HL-60 (cell line): Measurements from ENCODE around the gene IGF2R.
A peak's percentile ranks its signal among the peaks of the same experiment; 100 is the strongest.
"Not testable (repeated sequence)": the region's sequence is repeated elsewhere in the genome, so short reads cannot be mapped to it uniquely, and the experiment has no call there.

Source experiments
- DNase-seq, 2 experiments: peaks; one replicate each; pipeline ENCODE4 v3.0.0-alpha.2; 2010 to 2020; ENCODE audit warnings: low read depth in 1 of 2, low spot score in 1 of 2
- H3K27ac ChIP-seq: fragments of 250-450 bp; sonication (Bioruptor Pico); replicated peaks from 2 replicates; pipeline ENCODE4 v1.5.1; 2020; ENCODE audit warnings: mild to moderate bottlenecking, moderate library complexity
- H3K27me3 ChIP-seq: fragments of 250-450 bp; sonication (Bioruptor Pico); 2 replicates; pipeline ENCODE4 v1.5.1; 2021; ENCODE audit warnings: mild to moderate bottlenecking, moderate library complexity; ENCODE audit not compliant: insufficient read depth, poor library complexity, severe bottlenecking
- H3K4me3 ChIP-seq: replicated peaks from 2 replicates; pipeline ENCODE4 v1.5.1; 2011; ENCODE audit warnings: mild to moderate bottlenecking, control low read depth, low read length; ENCODE audit not compliant: insufficient read depth
- GABPA ChIP-seq: IDR thresholded peaks from 2 replicates; pipeline ENCODE4 v1.6.1; 2012; ENCODE audit warnings: low read depth
- POLR2AphosphoS5 ChIP-seq: IDR thresholded peaks from 2 replicates; pipeline ENCODE4 v1.6.1; 2012; ENCODE audit warnings: low read depth
- REST ChIP-seq: IDR thresholded peaks from 2 replicates; pipeline ENCODE4 v1.6.1; 2012; ENCODE audit warnings: low read depth; ENCODE audit not compliant: insufficient replicate concordance
- SPI1 ChIP-seq: IDR thresholded peaks from 2 replicates; pipeline ENCODE4 v1.6.1; 2012; ENCODE audit warnings: low read depth, mild to moderate bottlenecking, borderline replicate concordance
- TF ChIP-seq, protein P1 (sequence below): IDR thresholded peaks from one replicate; pipeline ENCODE4 v1.5.1; 2011; ENCODE audit warnings: low read length, control low read depth, inconsistent platforms; ENCODE audit not compliant: insufficient read depth

The IGF2R gene

DNA sequence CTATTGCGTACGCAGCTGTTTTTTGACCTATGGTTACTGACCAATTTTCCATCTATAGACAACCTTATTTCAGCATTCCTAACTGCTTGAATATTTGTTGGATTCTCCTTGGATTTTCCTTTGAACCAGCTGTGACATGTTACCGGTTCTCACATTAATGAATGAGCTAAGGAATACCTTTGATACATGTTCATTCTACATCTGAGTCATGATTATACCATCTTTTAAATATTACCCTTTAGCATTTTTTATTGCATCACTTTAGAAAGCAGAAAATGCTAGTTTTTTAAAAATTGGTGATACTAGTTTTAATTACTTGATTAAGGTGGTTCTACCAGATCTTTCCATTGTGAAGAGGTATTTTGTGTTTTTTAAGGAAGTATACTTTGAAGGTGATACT lies 1.9 kb upstream of the IGF2R start:
- DNase-seq, result no peak
- TF ChIP-seq SPI1, result no peak
- no peak for TF ChIP-seq REST
- TF ChIP-seq POLR2AphosphoS5, result no peak
- no peak for TF ChIP-seq GABPA
- TF ChIP-seq, protein P1, sequence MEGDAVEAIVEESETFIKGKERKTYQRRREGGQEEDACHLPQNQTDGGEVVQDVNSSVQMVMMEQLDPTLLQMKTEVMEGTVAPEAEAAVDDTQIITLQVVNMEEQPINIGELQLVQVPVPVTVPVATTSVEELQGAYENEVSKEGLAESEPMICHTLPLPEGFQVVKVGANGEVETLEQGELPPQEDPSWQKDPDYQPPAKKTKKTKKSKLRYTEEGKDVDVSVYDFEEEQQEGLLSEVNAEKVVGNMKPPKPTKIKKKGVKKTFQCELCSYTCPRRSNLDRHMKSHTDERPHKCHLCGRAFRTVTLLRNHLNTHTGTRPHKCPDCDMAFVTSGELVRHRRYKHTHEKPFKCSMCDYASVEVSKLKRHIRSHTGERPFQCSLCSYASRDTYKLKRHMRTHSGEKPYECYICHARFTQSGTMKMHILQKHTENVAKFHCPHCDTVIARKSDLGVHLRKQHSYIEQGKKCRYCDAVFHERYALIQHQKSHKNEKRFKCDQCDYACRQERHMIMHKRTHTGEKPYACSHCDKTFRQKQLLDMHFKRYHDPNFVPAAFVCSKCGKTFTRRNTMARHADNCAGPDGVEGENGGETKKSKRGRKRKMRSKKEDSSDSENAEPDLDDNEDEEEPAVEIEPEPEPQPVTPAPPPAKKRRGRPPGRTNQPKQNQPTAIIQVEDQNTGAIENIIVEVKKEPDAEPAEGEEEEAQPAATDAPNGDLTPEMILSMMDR, result no peak
- H3K27ac ChIP-seq, result no peak overlapping the region
- H3K4me3 ChIP-seq, result no peak overlapping the region
- no peaks in the 10 kb centered on the region for H3K27me3 ChIP-seq

DNA sequence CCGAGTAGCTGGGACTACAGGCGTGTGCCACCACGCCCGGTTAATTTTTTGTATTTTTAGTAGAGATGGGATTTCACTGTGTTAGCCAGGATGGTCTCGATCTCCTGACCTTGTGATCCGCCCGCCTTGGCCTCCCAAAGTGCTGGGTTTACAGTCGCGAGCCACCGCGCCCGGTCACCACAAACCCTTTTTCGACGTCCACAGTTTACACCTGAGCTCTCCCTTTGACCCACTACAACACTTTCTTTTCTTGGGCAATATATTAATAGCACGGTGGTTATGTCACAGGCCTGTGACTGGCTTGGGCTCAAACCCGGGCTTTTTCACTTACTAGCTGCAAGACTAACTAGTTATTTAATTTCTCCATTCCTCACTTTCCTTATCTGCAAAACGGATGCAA lies 1.3 kb upstream of the IGF2R start:
- not testable (repeated sequence) for H3K27me3 ChIP-seq, DNase-seq, H3K27ac ChIP-seq, H3K4me3 ChIP-seq

DNA sequence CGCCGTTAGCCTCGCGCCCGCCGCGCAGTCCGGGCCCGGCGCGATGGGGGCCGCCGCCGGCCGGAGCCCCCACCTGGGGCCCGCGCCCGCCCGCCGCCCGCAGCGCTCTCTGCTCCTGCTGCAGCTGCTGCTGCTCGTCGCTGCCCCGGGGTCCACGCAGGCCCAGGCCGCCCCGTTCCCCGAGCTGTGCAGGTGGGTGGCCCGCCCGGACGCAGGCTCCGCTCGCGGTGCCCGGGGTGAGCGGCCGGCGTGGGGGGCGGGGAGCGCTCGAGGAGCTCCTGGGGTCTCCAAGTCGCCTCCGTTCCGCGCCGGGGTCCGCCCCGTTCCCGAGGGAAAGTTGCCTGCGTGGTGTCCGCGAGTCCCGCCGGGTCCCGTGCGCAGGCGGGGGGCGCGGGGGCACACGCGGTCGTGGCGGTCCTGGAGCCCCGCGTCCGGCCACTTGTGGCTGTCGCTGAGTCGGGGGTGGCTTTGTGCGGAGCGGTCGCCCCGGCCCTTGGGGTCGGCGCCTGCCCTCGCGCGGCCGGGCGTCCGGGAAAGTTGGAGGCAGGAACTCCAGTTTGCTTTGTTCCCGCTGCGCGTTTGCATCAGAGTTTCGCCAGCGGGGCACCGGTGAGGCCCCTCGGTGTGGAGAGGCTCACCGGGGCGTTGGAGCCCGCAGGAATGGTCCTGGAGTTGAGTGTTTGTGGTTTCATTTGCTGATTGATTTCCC lies 476 bp downstream of the IGF2R start:
- DNase-seq, result peak in 1 of 2 experiments; percentile 35
- H3K27me3 ChIP-seq, result no peaks in the 10 kb centered on the region
- H3K27ac ChIP-seq, result peak overlapping the region; percentile 48
- TF ChIP-seq POLR2AphosphoS5 (no peak), REST (no peak), GABPA (no peak)
- peak overlapping the region; percentile 70 for H3K4me3 ChIP-seq

- Histone ChIP-seq H3K4me3 (peak overlapping the region; percentile 70), H3K27me3 (no peaks in the 10 kb centered on the region), H3K27ac (peak overlapping the region; percentile 48)
- DNase-seq, result peak in 1 of 2 experiments; percentile 37
- TF ChIP-seq POLR2AphosphoS5 (no peak), GABPA (no peak), SPI1 (no peak), REST (no peak)
- TF ChIP-seq, protein P1, result no peak
These were observed 1.0 kb downstream of the IGF2R start for GRCh38 chr6:159969921-159970320.
